Fibroblast of gingiva (primary cell): ENCODE measurements around the gene TMEM126A.
A peak's percentile ranks its signal among the peaks of the same experiment; 100 is the strongest.
"Not testable (repeated sequence)": the region's sequence is repeated elsewhere in the genome, so short reads cannot be mapped to it uniquely, and the experiment has no call there.

Experiments used
- DNase-seq: peaks from one replicate; pipeline ENCODE4 v3.0.0-alpha.2; 2011; ENCODE audit warnings: low read depth

Gene TMEM126A

DNA sequence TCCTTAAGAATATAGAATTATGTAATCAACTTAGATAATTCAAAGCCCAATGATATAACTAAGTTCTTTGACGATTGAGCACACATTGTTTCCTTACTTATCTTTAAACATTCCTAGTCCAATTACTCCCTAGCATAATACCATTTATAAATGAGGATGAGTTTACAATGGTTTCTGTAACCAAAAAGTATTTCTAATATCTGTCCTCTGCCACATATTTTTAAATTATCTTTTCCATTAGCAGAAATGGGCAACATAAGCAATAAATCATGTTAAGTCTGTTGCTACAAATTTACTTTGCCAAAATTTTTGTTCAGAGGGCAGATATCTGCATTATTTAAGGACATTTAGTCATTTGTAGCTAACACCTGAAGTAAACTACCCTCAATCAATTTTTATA, 10.4 kb downstream of the TMEM126A start:
- DNase-seq: no peak

DNA sequence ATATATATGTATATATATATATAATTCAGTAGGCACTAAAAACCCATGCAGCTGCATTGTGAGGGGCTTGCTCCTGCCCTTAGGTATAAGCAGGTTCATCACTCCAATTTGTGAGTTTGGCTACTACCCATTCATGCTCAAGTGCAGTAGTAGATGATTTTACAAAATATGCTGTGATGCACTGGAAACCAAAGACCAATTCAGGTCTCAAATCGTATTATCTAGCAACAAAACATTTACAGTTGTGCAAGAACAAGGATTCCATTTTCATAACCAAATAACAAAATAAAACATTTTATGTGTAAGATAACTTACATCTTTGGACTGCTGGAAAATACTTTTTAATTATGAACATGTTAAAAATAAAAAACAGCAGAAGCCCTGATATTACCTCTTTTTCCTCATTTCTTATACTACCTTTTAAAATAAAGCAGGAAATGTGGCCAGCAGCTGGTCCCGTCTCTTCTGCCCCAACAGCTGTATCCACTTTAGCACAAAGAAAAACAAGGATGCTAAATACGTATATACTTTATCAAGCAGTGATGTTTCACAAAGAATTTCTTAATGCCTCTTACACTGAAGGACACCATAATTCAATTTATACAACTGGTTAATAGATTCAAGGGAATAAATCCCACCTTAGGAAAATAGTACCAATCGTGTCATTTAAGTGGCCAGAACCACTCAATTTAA, 14.4 kb downstream of the TMEM126A start:
- peak; percentile 59 for DNase-seq

- no peak for DNase-seq
Observed at GRCh38 chr11:85663080-85663752, 15.4 kb downstream of the TMEM126A start.

DNA sequence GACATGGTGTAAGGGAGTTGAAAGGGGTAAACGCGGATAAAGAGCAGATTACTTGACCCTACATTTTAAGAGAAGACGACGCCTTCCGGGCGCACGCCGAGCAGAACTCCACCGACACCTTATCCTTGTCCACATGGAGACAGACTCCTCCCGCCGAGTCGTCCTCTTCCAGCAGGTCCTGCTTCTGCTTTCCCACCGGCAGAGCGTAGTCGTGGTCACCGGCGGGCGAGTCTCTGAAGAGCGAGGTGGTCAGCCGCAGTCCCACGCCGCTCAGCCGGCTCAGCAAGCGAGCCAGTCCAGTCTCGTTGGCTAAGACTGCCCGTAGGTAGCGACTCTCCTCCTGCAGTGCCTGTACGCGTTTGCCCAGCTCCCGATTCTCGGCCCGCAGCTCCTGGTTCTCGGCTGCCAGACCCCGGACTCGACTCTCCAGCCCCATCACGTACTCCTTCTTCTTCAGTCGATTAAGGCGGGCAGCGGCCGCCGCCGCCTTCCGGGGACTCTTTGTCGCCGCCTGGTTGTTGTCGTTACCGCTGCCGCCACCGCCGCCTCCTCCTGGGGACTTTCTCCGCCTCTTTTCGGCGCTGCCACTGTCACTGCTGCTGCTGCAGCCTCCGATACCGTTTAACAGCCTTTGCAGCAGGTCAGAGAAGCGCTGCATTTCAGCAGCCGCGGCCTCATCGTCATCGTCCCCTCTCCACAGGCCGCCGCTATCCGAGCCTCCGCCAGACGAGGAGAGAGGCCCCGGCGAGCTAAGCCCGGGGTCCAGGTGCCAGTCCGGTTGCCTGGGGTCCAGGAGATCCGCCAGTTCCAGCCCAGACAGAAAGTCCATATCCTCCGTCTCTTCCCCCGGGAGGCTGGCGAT, 16.2 kb downstream of the TMEM126A start:
- DNase-seq: peak; percentile 70

DNA sequence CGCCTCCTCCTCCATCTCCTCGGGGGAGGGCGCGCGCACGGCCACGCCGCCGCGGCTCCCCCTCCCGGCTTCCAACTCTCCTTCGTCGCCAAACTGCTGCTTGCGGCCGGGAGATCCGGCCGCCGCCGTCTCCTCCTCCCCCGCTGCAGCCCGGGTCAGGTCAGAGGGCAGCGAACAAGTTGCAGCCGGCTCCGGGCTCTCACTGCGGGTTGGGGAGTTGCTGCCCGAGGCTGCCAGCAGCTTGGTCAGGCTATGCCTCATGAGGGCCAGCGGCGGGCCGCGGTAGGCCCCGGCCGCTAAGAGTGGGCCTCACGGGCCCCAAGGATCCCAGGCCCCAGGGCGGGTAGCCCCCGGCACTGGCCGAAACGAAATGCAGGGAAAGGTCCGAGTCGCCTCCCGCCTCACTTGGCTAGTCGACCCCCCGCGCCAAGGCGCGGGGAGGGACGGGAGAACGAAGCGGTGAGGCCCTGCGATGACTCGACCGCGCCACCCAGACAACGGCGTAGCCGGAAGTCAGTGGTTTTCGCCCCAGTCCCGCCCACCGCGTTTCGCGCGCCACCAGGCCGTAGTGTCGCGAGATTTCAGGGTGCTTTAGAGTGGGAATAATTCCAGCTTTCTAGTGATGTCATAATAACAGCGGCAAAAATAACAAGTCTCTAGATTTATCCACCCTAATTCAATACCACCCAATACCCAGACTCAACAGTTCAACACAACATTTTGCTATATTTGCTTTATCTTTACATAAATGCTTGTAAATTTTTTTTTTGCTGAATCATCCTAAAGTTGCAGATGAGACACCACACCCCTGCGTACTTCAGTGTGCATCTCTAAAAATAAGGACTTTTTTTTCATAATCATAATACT, 17.1 kb downstream of the TMEM126A start, which contains the start of gene CREBZF:
CREBZF (minus strand) TSS at position 515 of the 867 bp plus-strand sequence; CDS start at position 261, 254 bp downstream.
- peak; percentile 95 for DNase-seq

DNA sequence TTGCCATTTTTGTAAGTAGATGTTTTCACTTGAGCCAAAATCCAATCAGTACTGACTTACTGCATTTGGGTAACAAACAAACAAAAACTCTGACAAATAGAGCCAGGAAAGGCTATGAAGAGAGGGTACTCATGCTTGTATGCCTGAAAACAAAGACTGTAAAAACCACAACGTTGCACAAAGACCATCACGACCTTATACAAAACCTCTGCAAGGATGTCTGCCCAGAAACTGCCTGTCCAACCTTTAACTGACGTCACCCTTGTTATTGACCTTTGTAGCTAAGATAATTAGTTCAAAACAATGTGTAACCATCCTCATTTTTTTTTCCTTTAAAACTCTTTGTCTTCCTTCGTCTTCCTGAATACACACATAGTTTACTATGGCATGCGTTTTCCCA, 18.0 kb downstream of the TMEM126A start:
- peak; percentile 30 for DNase-seq

GRCh38 chr11:85666687-85667086, 18.9 kb downstream of the TMEM126A start:
- no peak for DNase-seq

GRCh38 chr11:85668157-85668556, 20.4 kb downstream of the TMEM126A start:
- DNase-seq: no peak

DNA sequence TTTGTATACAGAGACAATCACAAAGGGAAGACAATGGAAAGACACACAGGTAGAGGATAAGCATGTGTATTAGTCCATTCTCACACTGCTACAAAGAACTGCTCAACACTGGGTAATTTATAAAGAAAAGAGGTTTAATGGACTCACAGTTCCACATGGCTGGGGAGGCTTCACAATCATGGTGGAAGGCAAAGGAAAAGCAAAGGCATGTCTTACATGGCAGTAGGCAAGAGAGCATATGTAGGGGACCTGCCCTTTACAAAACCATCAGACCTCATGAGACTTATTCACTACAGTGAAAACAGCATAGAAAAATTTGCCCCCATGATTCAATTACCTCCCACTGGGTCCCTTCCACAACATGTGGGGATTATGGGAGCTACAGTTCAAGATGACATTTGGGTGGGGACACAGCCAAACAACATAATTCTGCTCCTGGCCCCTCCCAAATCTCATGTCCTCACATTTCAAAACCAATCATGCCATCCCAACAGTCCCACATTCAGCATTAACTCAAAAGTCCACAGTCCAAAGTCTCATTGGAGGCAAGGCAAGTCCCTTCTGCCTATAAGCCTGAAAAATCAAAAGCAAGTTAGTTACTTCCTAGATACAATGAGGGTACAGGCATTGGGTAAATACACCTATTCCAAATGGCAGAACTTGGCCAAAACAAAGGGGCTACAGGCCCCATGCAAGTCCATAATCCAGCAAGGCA, 23.3 kb downstream of the TMEM126A start:
- DNase-seq: not testable (repeated sequence)

DNA sequence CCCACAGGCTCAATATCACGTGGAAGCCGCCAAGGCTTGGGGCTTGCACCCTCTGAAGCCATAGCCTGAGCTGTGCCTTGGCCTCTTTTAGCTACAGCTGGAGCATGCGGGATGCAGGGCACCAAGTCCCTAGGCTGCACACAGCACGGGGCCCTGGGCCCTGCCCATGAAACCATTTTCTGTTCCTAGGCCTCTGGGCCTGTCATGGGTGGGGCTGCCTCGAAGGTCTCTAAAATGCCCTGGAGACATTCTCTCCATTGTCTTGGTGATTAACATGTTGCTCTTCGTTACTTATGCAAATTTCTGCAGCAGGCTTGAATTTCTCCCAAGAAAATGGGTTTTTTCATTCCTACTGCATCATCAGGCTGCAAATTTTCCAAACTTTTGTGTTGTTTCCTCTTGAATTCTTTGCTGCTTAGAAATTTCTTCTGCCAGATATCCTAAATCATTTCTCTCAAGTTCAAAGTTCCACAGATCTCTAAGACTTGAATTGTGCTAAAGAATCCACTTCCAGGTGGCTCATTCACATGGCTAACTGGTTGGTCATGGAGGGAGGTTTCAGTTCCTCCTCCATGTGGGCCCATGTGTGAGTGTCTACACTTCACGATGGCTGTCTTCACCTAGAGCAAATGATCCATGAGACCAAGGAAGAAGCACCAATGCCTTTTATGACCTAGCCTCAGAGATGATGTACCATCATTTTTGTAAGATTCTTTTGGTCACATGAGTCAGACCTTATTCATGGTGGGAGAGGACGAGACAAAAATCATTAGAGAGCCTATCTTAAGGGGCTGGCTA, 24.5 kb downstream of the TMEM126A start:
- DNase-seq: no peak

DNA sequence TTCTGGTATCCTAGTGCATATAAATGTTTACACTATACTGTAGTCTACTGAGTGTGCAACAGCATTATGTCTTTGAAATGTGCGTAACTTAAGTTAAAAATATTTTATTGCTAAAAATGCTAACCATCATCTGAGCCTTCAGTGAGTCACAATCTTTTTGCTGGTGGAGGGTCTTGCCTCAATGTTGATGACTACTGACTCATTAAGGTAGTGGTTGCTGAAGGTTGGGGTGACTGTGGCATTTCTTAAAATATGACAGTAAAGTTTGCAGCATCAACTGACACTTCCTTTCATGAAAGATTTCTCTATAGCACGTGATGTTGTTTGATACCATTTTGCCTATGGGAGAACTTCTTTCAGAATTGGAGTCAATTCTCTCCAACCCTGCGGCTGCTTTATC, 25.6 kb downstream of the TMEM126A start:
- no peak for DNase-seq

- DNase-seq: no peak
Observed at GRCh38 chr11:85679576-85679975, 31.8 kb downstream of the TMEM126A start.

- DNase-seq: no peak
Observed at GRCh38 chr11:85680897-85681296, 33.1 kb downstream of the TMEM126A start.

DNA sequence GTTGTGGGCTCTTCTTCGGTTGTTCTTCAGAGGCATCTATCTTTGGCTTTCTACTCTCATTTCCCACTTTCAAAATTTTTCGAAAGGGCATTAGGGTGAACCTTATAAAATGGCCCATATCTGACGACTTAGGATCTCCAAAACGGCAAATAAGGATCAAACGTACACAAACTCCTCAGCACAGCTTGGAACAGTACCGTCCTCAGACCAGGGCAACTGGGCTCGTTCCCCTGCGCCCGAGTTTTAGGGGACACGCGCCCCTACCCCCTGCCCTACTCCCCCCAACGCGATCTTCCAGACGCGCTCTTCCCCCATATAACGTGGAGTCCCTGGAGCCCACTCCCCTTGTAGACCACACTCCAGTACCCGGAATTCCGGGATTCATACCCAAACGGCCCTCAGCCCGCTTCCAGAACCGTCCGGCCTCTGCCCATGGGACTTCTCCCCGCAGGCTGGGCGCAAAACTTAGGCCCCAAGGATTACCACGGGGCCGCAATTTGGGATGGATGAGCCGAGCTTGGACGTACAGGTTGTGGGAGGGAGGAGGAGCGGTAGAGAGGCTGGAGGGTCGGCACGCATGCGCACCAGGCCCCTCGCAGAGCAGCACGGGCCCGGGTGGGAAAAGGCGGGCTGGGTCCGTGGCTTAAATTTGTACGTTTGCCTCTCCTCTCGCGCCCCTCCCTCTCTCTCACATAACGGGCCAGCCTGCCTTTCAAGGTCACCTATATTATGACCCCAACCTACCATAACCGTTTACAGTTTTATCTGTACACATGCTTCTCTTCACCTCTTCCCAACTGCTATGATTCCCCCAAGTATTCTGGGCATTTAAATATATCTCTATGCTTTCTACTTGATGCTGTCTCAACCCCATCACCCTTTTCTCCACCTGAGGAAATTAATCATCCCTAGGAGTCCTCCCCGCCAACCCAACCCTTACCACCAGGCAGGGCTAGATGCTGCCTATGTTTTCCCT, 34.9 kb downstream of the TMEM126A start:
- DNase-seq: peak; percentile 41

GRCh38 chr11:85685125-85685819, 37.5 kb downstream of the TMEM126A start:
- no peak for DNase-seq

DNA sequence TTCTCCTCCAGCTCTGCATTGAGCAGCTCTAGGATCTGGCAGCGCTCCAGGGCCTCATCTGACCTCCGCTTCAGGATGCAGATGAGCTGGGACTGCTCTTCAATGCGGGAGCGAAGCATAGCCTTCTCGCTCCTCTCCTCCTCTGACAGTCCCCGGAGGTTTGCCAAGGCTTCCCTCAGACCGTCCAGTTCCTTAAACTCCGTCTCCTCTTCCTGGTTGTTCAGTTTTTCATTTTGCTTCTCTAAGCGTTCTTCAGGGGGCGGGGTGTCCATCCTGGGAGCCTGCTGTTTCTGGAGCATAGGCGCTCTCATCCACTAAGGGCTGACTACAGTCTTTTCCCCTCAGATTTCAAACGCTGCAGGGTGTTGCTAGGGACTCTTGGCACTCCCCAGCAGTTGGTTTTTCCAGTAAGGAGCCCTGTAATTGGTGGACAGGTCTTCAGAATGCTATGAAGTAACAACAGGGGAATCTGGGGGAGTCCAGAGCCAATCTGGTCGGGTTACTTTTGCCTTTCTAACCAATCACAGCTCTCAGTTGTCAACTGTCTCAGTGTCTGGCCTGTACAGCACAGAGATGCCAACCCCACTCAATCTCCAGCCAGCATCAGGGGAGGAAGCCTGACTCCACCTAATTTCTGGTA, 38.2 kb downstream of the TMEM126A start, which contains the start of gene CCDC89:
CCDC89 (minus strand) TSS at position 376 of the 640 bp plus-strand sequence; CDS start at position 311, 65 bp downstream.
- peak; percentile 96 for DNase-seq

DNA sequence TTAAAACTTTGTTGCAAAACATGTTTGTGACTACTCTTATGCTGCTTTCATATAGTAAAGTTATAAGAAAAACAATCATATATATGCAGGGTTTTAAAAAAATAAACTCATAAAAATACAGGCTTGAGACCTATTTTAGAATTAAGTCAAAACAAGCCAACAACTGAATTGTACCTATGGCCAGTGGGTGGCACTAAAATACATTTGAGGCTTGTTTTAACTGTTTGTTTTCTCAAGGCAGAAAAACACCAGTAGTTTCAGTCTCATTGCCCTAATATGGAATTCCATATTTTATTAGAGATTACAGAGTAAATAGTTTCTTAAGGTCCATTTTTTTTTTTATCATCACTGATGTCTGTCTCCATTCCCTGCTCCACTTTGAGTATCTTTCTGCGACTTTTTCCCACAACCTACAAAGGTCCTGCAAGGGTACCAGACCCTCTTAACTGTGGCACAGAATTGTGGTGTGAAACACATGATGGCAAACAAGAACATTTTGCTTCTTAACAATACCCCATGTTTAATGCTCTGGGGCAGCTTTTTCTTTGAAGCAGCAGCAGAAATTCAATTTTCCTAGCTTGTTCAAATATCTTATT, 46.7 kb downstream of the TMEM126A start:
- DNase-seq: peak; percentile 57
